ENCODE data around the gene SLC27A4. TPM values are rescaled to one million over a fixed set of nuclear protein-coding genes. Genes with fewer than 3 reads are reported as not detected.

Gene SLC27A4
- total RNA-seq, 4 donors from 2014 or later: 14.3 to 34.3 (median 20.4) TPM

DNA sequence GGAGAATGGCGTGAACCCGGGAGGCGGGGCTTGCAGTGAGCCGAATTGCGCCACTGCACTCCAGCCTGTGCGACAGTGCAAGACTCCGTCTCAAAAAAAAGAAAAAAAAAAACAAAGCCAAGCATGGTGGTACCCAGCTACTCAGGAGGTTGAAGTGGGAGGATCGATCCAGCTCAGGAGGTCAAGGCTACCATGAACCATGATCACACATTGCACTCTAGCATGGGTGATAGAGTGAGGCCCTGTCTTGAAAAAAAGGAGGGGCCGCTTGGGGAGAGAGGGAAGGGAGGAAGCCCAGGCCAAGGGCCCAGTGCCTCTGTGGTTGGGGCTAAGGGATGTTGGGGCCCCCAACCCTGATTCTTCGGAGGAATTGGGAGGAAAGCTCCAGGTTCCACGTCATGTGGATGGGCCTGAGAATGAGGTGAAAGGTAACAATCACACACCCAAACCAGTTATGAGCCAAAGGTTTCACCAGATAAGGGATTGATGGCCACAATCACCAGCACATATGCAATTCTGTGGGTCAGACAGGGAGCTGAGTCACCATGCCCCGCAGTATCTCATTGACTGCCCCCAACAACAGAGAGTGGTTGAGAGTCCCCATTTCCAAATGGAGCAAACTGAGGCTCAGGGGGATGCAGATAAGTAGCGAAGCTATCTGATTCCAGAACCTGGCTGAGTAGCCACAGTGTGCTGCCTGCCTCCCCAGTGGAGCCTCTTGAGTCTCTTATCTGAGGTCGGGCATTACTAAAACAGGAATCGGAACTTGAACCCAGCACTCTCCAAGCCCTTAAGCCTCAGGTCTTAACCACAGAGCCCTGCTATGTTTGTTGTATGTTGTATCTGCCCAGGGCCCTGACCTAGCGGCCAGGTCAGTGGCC lies 43.7 kb upstream of the SLC27A4 start:
- no peaks in the 10 kb centered on the region for H3K27me3 ChIP-seq
- H3K27ac ChIP-seq: no peak overlapping the region
- no peaks in the 10 kb centered on the region for H3K9me3 ChIP-seq
- no peak for ATAC-seq
- WGBS, 2 donors (ENCODE audit: low coverage in 1 of 2): 87% methylated on average over 15 of the region's 16 CpGs; no CpG with 5 or more reads in 1 of the 2 donors
- H3K4me1 ChIP-seq: peaks cover 0 to 6% (median 0%) of the 10 kb centered on the region in 3 donors
- H3K4me3 ChIP-seq: no peak overlapping the region
- TF ChIP-seq EP300 (IDR thresholded peaks at IDR 0.05) (no peak), POLR2A (IDR thresholded peaks at IDR 0.05) (no peak), POLR2AphosphoS5 (IDR thresholded peaks at IDR 0.05) (no peak)
- TF ChIP-seq, protein P1, sequence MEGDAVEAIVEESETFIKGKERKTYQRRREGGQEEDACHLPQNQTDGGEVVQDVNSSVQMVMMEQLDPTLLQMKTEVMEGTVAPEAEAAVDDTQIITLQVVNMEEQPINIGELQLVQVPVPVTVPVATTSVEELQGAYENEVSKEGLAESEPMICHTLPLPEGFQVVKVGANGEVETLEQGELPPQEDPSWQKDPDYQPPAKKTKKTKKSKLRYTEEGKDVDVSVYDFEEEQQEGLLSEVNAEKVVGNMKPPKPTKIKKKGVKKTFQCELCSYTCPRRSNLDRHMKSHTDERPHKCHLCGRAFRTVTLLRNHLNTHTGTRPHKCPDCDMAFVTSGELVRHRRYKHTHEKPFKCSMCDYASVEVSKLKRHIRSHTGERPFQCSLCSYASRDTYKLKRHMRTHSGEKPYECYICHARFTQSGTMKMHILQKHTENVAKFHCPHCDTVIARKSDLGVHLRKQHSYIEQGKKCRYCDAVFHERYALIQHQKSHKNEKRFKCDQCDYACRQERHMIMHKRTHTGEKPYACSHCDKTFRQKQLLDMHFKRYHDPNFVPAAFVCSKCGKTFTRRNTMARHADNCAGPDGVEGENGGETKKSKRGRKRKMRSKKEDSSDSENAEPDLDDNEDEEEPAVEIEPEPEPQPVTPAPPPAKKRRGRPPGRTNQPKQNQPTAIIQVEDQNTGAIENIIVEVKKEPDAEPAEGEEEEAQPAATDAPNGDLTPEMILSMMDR (IDR thresholded peaks at IDR 0.05): no peak
- H3K36me3 ChIP-seq: peaks cover 0 to 16% of the 10 kb centered on the region in 2 donors

DNA sequence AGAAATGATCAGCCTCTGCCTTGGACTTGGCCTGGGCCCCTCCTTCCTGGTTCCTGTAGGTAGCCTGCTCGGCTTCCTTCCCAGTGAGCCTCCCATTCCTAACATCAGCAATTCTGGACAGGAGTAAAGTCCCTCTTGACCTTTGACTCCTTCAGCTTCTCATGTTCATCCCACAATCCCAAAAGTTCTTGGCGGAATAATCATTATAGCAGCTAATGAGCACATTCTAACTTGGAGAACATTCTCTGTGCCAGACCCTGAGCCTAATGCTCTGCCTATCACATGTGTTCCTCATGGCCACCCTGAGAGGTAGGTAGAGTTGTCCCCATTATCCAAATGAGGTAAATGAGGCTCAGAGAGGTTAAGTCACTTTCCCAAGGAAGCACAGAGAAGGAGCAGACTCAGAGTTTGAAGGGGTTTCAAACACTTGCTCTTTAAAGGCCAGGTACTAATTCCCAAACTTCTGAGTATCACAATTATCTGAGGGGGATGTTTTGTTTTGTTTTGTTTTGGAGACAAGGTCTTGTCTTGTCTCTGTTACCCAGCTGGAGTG lies 43.0 kb upstream of the SLC27A4 start:
- TF ChIP-seq, protein P1 (IDR thresholded peaks at IDR 0.05): no peak
- TF ChIP-seq POLR2AphosphoS5 (IDR thresholded peaks at IDR 0.05) (no peak), EP300 (IDR thresholded peaks at IDR 0.05) (no peak), POLR2A (IDR thresholded peaks at IDR 0.05) (no peak)
- Histone ChIP-seq H3K27me3 (no peaks in the 10 kb centered on the region), H3K9me3 (no peaks in the 10 kb centered on the region), H3K36me3 (peaks cover 0 to 16% of the 10 kb centered on the region in 2 donors), H3K4me3 (no peak overlapping the region), H3K27ac (no peak overlapping the region), H3K4me1 (peaks cover 0 to 6% (median 0%) of the 10 kb centered on the region in 3 donors)
- ATAC-seq: no peak
- 60 to 67% methylated on average over 1 of the region's 2 CpGs for WGBS, 2 donors (ENCODE audit: low coverage in 1 of 2)

DNA sequence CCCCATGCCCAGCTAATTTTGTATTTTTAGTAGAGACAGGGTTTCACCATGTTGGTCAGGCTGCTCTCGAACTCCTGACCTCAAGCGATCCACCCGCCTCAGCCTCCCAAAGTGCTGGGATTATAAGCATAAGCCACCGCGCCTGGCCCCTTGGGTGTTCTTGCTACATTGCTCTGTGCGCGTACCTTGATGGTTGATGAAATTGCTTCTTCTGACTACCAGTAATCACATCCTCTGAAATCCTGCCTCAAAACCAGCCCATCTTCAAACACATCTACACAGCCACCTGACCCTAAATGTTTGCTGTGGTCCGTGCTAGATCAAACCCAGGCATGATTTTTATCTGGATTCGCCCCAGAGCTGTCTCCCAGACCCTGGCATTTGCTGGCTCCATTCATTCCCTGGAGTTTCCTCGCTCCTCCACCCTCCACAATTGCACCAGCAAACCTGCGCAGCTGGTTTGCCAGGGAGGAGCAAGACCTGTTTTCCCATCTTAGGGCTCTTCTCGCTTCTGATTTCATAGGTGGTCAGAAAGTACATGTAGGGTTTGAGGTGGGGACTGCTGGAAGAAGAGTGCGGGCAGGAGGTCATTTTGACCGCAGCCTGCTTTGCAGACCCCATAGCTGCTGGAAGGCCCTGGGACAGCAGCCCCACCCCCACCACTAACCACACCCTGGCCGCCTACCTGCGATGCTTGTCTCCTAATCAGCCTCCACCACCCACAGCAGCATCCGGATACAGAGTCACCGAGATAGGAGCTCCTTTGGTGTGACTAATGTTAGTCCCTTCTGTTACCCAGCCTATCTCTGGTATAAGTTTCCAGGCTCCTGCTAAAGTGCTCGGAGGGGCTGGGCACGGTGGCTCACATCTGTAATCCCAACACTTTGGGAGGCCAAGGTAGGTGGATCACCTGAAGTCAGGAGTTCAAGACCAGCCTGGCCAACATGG lies 41.5 kb upstream of the SLC27A4 start:
- Histone ChIP-seq H3K27me3 (no peaks in the 10 kb centered on the region), H3K4me3 (no peak overlapping the region), H3K4me1 (peaks cover 0 to 6% (median 0%) of the 10 kb centered on the region in 3 donors), H3K36me3 (peaks cover 0 to 6% of the 10 kb centered on the region in 2 donors), H3K27ac (no peak overlapping the region), H3K9me3 (no peaks in the 10 kb centered on the region)
- WGBS, 2 donors (ENCODE audit: low coverage in 1 of 2): 91 to 95% methylated on average over 4 to 11 of the region's 20 CpGs
- TF ChIP-seq EP300 (IDR thresholded peaks at IDR 0.05) (no peak), POLR2AphosphoS5 (IDR thresholded peaks at IDR 0.05) (no peak), POLR2A (IDR thresholded peaks at IDR 0.05) (no peak)
- TF ChIP-seq, protein P1 (IDR thresholded peaks at IDR 0.05): no peak
- no peak for ATAC-seq

DNA sequence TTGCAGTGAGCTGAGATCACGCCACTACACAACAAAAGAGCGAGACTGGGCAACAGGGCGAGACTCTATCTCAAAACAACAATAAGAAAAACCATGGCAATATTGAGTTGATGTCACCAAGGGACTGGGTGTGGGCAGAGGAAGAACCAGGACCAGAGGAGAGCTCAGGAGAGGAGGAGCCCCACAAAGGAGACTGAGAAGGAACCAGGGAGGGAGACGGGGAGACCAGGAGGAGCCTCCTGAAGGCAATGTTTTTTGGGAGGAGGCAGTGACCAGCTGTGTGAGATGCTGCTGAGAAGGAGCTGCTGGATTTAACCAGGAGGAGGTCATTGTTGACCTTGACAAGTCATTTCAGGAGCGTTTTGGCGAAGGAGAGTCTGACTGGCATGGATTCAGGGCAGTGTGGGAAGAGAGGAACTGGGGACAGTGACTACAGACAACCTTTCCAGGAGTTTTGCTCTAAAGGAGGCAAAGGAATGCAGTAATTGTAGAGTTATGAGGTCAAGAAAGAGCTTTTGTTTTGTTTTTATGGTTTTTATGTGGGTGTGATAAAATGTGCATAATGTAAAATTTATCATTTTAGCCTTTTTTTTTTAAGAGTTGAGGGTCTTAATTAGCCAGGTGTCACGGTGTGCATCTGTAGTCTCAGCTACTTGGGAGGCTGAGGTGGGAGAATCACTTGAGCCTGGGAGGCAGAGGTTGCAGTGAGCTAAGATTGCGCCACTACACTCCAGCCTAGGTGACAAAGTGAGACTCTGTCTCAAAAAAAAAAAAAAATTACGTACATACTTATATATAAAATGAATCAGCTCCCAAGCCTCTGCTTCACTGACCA lies 36.0 kb upstream of the SLC27A4 start:
- no peaks in the 10 kb centered on the region for H3K9me3 ChIP-seq
- 66 to 74% methylated on average over 6 to 7 of the region's 9 CpGs for WGBS, 2 donors (ENCODE audit: low coverage in 1 of 2)
- TF ChIP-seq POLR2AphosphoS5 (IDR thresholded peaks at IDR 0.05): no peak
- no peaks in the 10 kb centered on the region for H3K4me1 ChIP-seq
- peak; percentile 22 for ATAC-seq
- H3K27me3 ChIP-seq: no peaks in the 10 kb centered on the region
- H3K4me3 ChIP-seq: no peak overlapping the region
- H3K36me3 ChIP-seq: peaks cover 0 to 19% of the 10 kb centered on the region in 2 donors
- no peak overlapping the region for H3K27ac ChIP-seq
